NCI-H1092 (cell line): ENCODE measurements around the gene PPP1R9A.

Source experiments
- DNase-seq: peaks from one replicate; lab custom pipeline; 2025; lab: John Stamatoyannopoulos, UW

The PPP1R9A gene

GRCh38 chr7:95320651-95321050 lies 413.3 kb downstream of the PPP1R9A start:
- DNase-seq, result no peak

- no peak for DNase-seq
These were observed 414.3 kb downstream of the PPP1R9A start for GRCh38 chr7:95321720-95322119.

DNA sequence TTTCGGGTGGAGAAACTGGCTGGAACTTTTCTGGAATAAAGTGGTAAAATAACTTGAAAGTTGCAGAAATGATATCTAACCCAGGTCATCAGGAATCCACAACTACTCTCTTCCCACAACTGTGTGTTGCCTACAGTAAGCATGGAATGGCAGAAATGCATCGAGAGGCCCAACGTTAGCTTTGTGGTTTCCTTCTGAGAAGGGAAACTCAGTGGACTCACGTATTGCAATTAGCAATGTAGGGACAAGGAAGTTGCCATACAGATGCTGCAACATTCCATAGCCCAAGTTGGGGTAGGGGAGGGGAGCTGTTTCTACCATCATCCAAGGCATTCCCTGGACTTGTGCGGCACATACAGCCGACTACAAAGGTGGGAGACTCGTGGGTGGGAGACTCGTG lies 415.0 kb downstream of the PPP1R9A start:
- DNase-seq, result no peak

- DNase-seq, result no peak
These were observed 415.5 kb downstream of the PPP1R9A start for GRCh38 chr7:95322854-95323253.

DNA sequence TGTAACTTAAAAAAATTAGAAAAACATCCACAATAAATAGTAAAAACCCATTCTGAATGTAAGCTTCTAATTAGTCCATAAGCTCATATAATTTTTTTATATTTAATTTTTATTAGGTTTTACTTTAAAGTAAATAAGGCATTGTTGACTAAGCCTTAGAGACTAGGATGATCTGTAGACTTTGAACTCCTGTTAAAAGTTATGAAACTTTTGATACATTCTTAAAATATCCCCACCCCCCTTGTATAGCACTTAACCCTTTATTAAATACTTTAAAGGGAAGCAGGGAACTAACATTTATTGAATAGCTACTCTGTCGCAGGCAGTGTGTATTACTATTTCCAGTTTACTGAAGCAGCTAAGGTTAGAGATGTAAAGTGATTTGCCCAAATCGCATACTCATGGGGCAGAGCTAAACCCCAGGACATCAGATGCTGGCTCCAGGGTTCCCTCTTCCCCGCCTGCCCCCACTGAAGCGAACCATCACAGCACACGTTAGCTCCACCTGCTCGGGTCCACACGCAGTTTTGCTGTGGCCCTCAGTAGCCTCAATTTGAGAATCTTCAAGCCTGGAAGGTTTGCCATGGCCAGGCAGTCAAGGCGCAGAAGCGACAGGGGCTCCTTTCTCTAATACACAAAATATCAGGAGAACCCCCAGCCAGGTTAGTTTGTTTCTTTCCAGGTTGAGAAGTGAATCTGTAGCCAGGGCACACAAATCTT lies 416.2 kb downstream of the PPP1R9A start:
- DNase-seq, result no peak

- no peak for DNase-seq
These were observed 417.0 kb downstream of the PPP1R9A start, which contains the start of gene PON1 for GRCh38 chr7:95324431-95324830. Gene PON1 (minus strand): TSS chr7:95324532. CDS start chr7:95324475, 57 bp downstream.

- DNase-seq, result no peak
These were observed 420.0 kb downstream of the PPP1R9A start for GRCh38 chr7:95327356-95327755.

DNA sequence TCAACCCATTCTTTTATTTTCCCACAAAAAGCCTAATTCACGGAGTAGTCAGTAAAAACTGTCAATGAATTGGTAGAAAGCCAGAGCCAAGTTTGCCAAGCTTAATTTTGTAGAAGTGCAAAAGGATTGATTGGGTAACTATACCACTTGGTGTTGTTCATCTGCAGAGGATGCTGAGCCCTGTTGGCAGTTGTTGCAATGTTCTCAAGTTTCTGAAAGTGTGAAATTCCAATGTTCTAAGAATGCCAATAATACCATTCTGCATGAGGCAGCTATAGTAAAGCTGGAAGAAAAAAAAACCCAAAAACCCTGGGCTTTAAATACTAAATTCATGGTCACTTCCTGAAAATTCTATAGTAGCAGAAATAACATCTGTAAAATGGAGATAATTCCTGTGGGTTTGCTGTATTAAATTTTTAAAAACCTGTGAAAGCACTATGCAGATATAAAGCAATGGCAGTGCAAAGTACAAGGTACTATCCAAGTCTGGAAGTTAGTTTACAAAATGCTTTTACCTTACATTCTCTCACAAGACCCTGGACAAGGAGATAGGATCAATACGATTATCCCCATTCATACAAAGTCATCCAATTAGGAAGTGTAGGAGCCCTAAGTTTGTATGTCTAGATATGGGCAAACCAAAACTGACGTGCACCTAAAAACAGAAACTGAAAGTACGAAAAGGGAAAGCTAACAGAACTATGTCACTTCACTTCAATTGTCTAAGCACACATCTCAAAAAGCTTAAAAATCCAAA lies 423.0 kb downstream of the PPP1R9A start:
- no peak for DNase-seq

DNA sequence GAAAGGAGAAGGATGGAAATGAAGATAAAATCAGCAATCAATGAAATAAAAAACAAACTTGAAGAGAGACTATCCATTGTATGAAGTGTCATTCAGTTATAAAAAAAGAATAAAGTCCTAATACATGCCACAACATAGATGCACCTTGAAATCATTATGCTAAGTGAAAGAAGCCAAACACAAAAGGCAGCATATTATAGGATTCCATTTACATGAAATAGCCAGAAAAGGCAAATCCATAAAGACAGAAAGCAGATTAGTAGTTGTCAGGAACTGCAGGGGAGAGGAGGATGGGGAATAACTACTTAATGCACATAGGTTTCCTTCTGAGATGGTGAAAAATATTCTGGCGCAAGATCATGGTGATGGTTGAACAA lies 423.6 kb downstream of the PPP1R9A start:
- no peak for DNase-seq

DNA sequence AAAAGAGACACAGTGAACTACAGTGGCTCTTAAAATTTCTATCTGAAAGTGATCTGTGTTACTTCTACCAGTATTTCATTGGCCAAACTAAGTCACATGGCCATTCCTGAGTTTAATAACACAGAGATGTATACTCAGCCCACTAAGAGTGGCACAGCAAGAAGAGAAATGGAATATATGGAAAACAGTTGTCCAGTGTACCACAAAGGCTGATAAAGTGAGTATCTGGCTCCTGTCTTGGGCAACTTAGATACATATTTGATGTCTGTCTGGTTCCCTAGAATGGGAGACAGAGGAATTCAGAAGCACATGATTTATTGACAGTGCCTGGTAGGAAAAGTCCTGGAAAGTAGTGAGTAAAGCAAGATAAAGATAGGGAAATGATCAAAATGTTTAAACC lies 427.1 kb downstream of the PPP1R9A start:
- DNase-seq, result no peak

DNA sequence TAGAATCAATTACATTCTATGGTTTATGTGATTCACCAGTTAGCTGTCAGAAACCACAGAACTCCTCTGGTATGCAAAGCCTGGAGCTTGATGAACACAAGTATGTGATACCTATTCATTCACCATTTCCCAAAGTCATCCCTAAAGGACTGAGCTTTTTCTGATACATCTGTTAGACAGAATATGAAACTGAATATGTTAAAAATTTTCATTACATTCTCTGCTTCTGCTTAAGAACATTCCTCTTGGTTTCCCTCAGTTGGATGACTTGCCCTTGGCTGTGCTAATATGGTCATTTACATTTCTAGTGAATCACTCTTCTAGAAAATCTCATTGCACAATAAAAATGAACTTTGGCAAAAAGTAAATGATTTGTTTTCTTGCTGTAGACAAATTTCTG lies 427.7 kb downstream of the PPP1R9A start:
- no peak for DNase-seq

DNA sequence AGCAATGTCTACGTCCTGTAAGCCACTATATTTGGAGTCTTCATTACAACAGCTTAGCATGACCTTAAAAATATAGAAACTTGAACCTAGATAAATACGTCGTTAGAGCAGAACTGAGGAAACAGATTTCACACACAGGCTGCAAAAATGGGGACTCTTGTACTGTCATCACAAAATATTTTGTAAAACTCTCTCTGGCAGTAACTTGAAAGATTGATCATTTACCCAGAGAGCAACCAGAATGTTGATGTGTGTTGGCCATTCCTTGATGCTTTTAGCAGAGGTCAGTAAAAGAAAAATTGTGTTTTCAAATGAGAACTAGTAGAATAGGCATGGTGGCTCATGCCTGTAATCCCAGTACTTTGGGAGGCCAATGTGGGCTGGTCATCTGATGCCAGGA lies 431.4 kb downstream of the PPP1R9A start:
- DNase-seq, result no peak

DNA sequence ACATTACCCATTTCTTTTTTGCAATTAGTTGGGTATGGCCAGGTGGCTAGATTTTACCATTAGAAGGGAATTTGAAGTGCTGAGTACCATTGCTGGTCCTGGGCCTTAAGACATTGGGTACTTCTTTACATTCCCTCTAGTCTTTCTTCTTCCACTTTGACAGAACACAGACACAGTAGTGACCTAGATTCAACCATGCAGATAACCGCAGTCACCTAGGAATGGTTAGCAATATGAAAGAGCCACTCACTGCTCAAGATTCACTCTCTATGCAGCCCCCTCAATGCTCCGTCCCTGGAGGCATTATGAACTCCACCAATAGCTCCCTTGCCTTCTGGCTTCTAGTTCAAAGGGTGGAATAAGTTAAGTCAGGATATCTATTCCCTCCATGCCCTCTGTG lies 433.1 kb downstream of the PPP1R9A start:
- DNase-seq, result no peak

- DNase-seq, result no peak
These were observed 434.6 kb downstream of the PPP1R9A start for GRCh38 chr7:95342029-95342428.

- no peak for DNase-seq
These were observed 435.4 kb downstream of the PPP1R9A start for GRCh38 chr7:95342642-95343307.
